GM12878 (cell line): ENCODE measurements around the gene PIF1. TPM values are rescaled to one million over a fixed set of nuclear protein-coding genes. Genes with fewer than 3 reads are reported as not detected.
"Not testable (repeated sequence)": the region's sequence is repeated elsewhere in the genome, so short reads cannot be mapped to it uniquely, and the experiment has no call there.

ENCODE experiments used
- ATAC-seq: fragments of 200-7000 bp; cut with Tn5 transposase; 3 replicates; pipeline ENCODE4 v1.9.1; 2020; ENCODE audit warnings: mild to moderate bottlenecking, moderate library complexity
- BruUV-seq: library from RNA; stranded (reverse); fragments of 400-500 nt; replicated peaks from 2 replicates; lab custom pipeline; 2021; lab: Mats Ljungman, UMichigan
- CTCF ChIA-PET: fragments of 300-600 bp; sonication (Branson Sonifier 250); formaldehyde crosslinking; extraction: SDS; loops from one replicate; lab custom pipeline; 2021; ENCODE audit warnings: inconsistent platforms; lab: Yijun Ruan, JAX
- POLR2A ChIA-PET: fragments of 350-600 bp; formaldehyde crosslinking; extraction: SDS; loops from one replicate; lab custom pipeline; 2021; ENCODE audit warnings: inconsistent platforms; lab: Charles Lee
- RAD21 ChIA-PET: fragments of 300-600 bp; sonication (Branson Sonifier 250); formaldehyde crosslinking; loops from one replicate; lab custom pipeline; 2023; ENCODE audit warnings: antibody characterized with exemption; ENCODE audit not compliant: unreplicated experiment; lab: Charles Lee
- SMC1A ChIA-PET: fragments of 300-600 bp; sonication (Branson Sonifier 250); formaldehyde crosslinking; loops from one replicate; lab custom pipeline; 2023; ENCODE audit not compliant: unreplicated experiment, uncharacterized antibody; lab: Charles Lee
- DNase-seq: peaks from one replicate; pipeline ENCODE4 v3.0.0-alpha.2; 2011; ENCODE audit warnings: low read depth, low spot score
- FAIRE-seq: peaks from 3 replicates; lab custom pipeline; 2011; peaks lifted over from hg19 to GRCh38; lab: Jason Lieb, UNC
- H2AFZ ChIP-seq: 2 replicates; pipeline ENCODE4 v1.6.0; 2011; ENCODE audit warnings: low read depth, low read length, control low read depth; ENCODE audit not compliant: control insufficient read depth
- H3K27ac ChIP-seq: 2 replicates; pipeline ENCODE4 v1.5.1; 2011; ENCODE audit warnings: control low read depth; ENCODE audit not compliant: control insufficient read depth, insufficient read depth
- H3K27me3 ChIP-seq, 2 experiments: replicated peaks in 1 of 2; 2 replicates each; pipeline versions ENCODE4 v1.6.0 to v1.6.1; 2011; ENCODE audit warnings: low read length in 1 of 2; ENCODE audit not compliant: control insufficient read depth in 2 of 2, insufficient read depth in 2 of 2
- H3K36me3 ChIP-seq, 2 experiments: 2 replicates each; pipeline ENCODE4 v1.5.1; 2011; ENCODE audit warnings: low read length in 1 of 2; ENCODE audit not compliant: control insufficient read depth in 2 of 2, insufficient read depth in 2 of 2
- H3K4me1 ChIP-seq: 2 replicates; pipeline ENCODE4 v1.6.1; 2011; ENCODE audit warnings: mild to moderate bottlenecking, low read length, moderate library complexity, mixed read lengths; ENCODE audit not compliant: control insufficient read depth, insufficient read depth
- H3K4me2 ChIP-seq: 2 replicates; pipeline ENCODE4 v1.6.0; 2011; ENCODE audit warnings: control low read depth; ENCODE audit not compliant: control insufficient read depth, insufficient read depth
- H3K4me3 ChIP-seq: fragments of 200-600 bp; sonication (generic); 2 replicates; pipeline ENCODE4 v1.5.1; 2016
- H3K79me2 ChIP-seq: 2 replicates; pipeline ENCODE4 v1.6.0; 2011; ENCODE audit warnings: low read length; ENCODE audit not compliant: control insufficient read depth, insufficient read depth
- H3K9ac ChIP-seq: 2 replicates; pipeline ENCODE4 v1.8.0; 2011; ENCODE audit warnings: low read length, control low read depth, mixed read lengths; ENCODE audit not compliant: control insufficient read depth, insufficient read depth
- H3K9me3 ChIP-seq: replicated peaks from 3 replicates; pipeline ENCODE4 v1.5.1; 2011; ENCODE audit warnings: mild to moderate bottlenecking, low read length; ENCODE audit not compliant: control insufficient read depth, insufficient read depth
- H4K20me1 ChIP-seq: 2 replicates; pipeline ENCODE4 v1.6.0; 2011; ENCODE audit not compliant: control insufficient read depth, insufficient read depth
- BHLHE40 ChIP-seq, 2 experiments: fragments of 450-650 bp in 1 of 2; IDR thresholded peaks; 2 replicates each; pipeline ENCODE4 v1.6.1; 2011 to 2017; ENCODE audit warnings: low read depth in 2 of 2, borderline replicate concordance in 1 of 2, improper control_type of control experiment in 1 of 2, low read length in 1 of 2, mild to moderate bottlenecking in 1 of 2
- CBX3 ChIP-seq: fragments of 200-600 bp; sonication (generic); IDR thresholded peaks from 2 replicates; pipeline ENCODE4 v1.6.1; 2016; ENCODE audit warnings: low read depth, borderline replicate concordance
- CREM ChIP-seq: IDR thresholded peaks from 2 replicates; pipeline ENCODE4 v1.6.1; 2014; ENCODE audit warnings: antibody characterized with exemption, low read depth
- E4F1 ChIP-seq: fragments of 450-650 bp; IDR thresholded peaks from 2 replicates; pipeline ENCODE4 v1.6.1; 2018; ENCODE audit warnings: borderline replicate concordance, mild to moderate bottlenecking; ENCODE audit not compliant: partially characterized antibody
- EP300 ChIP-seq, 2 experiments: fragments of 150-350 bp in 1 of 2; IDR thresholded peaks; 2 replicates each; pipeline ENCODE4 v1.6.1; 2011 to 2012; ENCODE audit warnings: low read depth in 2 of 2, low read length in 2 of 2, borderline replicate concordance in 1 of 2, improper control_type of control experiment in 1 of 2, inconsistent platforms in 1 of 2; ENCODE audit not compliant: control insufficient read depth in 1 of 2
- MXI1 ChIP-seq: fragments of 150-350 bp; IDR thresholded peaks from 2 replicates; pipeline ENCODE4 v1.6.1; 2011; ENCODE audit warnings: low read depth, mild to moderate bottlenecking, inconsistent platforms, low read length, improper control_type of control experiment
- NBN ChIP-seq: fragments of 450-650 bp; IDR thresholded peaks from 2 replicates; pipeline ENCODE4 v1.6.1; 2016
- NFYB ChIP-seq: IDR thresholded peaks from 2 replicates; pipeline ENCODE4 v1.6.1; 2011; ENCODE audit warnings: low read depth, mild to moderate bottlenecking, low read length, improper control_type of control experiment, moderate library complexity; ENCODE audit not compliant: insufficient read depth
- POLR2A ChIP-seq: IDR thresholded peaks from 2 replicates; pipeline ENCODE4 v1.6.1; 2011; ENCODE audit warnings: low read depth, mild to moderate bottlenecking, low read length
- RBBP5 ChIP-seq: fragments of 200-600 bp; sonication (generic); conservative IDR thresholded peaks from 2 replicates; pipeline ENCODE4 v1.6.1; 2016
- SMARCA5 ChIP-seq: fragments of 450-650 bp; IDR thresholded peaks from 2 replicates; pipeline ENCODE4 v1.6.1; 2017; ENCODE audit warnings: mild to moderate bottlenecking
- SMC3 ChIP-seq: IDR thresholded peaks from 2 replicates; pipeline ENCODE4 v1.6.1; 2011; ENCODE audit warnings: low read length, improper control_type of control experiment, borderline replicate concordance
- TCF12 ChIP-seq: IDR thresholded peaks from 2 replicates; pipeline ENCODE4 v1.6.1; 2011; ENCODE audit warnings: low read depth, mild to moderate bottlenecking, low read length
- TCF7 ChIP-seq: IDR thresholded peaks from 2 replicates; pipeline ENCODE4 v1.6.1; 2014; ENCODE audit warnings: antibody characterized with exemption, borderline replicate concordance
- WGBS: methylation state at CpG from one replicate; pipeline ENCODE4 v1.1.6; 2016; ENCODE audit warnings: low lambda C conversion rate; ENCODE audit not compliant: insufficient replicate concordance, insufficient coverage; ENCODE audit errors: missing lambda C conversion rate; 5-methylcytosine and 5-hydroxymethylcytosine counted together
- in situ Hi-C: fragments of 300-500 bp; cut with MboI; formaldehyde crosslinking; loops from 9 replicates; pipeline ENCODE4 v1.14.3; 2018; ENCODE audit warnings: mixed read lengths
- intact Hi-C: fragments of 100-400 bp; cut with micrococcal nuclease; formaldehyde crosslinking; loops from one replicate; pipeline ENCODE4 v1.14.2; 2022; ENCODE audit not compliant: unreplicated experiment
- polyA plus RNA-seq, 11 experiments: library from polyadenylated mRNA; depleted of rRNA in 4 of 11; unstranded in 6 of 11; stranded (reverse) in 5 of 11; fragments of >200 nt; fragmentation: Nextera tagmentation in 4 of 11; fragmentation: Illumina TruSeq in 1 of 11; extraction: Ambion mirVana in 4 of 11; extraction: Trizol in 1 of 11; gene quantifications; 1 replicate in 1 of 11; 2 replicates in 10 of 11; pipeline versions ENCODE4 v1.2.1 to v1.2.3, GENCODE V29; 2011 to 2016; ENCODE audit warnings: inconsistent platforms in 2 of 11, missing spikeins in 2 of 11, low read depth in 1 of 11
- total RNA-seq, 4 experiments: library from RNA; depleted of rRNA in 3 of 4; stranded (reverse); fragments of >200 nt in 3 of 4; fragmentation: Illumina TruSeq in 1 of 4; extraction: Trizol in 1 of 4; gene quantifications; 2 replicates each; pipeline versions ENCODE4 v1.2.1 to v1.2.3, GENCODE V29; 2013 to 2021

The PIF1 gene
- total and polyA plus RNA-seq, 10 of the 15 experiments (the other 5 are each of a cell fraction or from before 2014, with no cell fraction given) = 3.7 to 68.9 (median 31.1) TPM

DNA sequence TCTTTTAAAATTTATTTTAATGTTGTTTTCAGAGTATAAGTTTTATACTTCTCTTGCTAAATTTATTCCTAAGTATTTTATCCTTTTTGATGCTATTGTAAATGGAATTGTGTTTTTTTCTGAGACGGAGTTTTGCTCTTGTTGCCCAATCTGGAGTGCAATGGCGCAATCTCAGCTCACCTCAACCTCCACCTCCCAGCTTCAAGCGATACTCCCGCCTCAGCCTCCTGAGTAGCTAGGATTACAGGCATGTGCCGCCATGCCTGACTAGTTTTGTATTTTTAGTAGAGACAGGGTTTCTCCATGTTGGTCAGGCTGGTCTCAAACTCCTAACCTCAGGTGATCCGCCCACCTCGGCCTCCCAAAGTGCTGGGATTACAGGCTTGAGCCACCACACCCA is 30.1 kb downstream of the PIF1 start:
- intact Hi-C loops, H2AFZ ChIP-seq, H3K36me3 ChIP-seq, H3K4me2 ChIP-seq, in situ Hi-C loops, ATAC-seq, BruUV-seq, H3K27ac ChIP-seq, H3K9me3 ChIP-seq, DNase-seq, H4K20me1 ChIP-seq, H3K4me3 ChIP-seq, H3K4me1 ChIP-seq, POLR2A ChIA-PET, H3K9ac ChIP-seq, FAIRE-seq, H3K27me3 ChIP-seq, H3K79me2 ChIP-seq: not testable (repeated sequence)
- RAD21 ChIA-PET = interaction anchor here (1.1 kb wide), 1 partner anchor 16 kb away, joined by 3 read pairs; no protein-coding TSS in a partner anchor
- SMC1A ChIA-PET = interaction anchor here (0.7 to 0.9 kb wide), 2 partner anchors 43 to 109 kb away, joined by 3 to 4 read pairs; no protein-coding TSS in a partner anchor
- WGBS = 83% methylated on average over 7 of the region's 7 CpGs
- CTCF ChIA-PET = interaction anchor here (0.7 to 2.4 kb wide), 4 partner anchors 11 to 615 kb away, joined by 3 to 9 read pairs (median 4); no protein-coding TSS in a partner anchor

DNA sequence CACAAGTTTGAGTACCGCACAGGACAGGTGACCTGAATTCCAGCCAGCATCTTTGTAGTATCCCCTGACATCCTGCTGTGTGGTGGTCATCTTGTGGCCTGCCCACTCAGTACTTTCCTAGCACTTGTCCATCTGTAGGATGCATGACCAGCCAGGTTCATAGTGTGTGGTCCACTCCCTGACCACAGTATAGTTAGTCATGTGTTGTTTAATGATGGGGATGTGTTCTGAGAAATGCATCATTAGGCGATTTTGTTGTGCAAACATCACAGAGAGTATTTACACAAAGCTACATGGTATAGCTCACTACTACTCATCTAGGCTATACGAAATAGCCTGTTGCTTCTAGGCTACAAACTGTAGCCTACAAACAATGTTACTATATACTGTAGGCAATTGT is 33.2 kb downstream of the PIF1 start:
- no peak overlapping the region for H3K27ac ChIP-seq
- intact Hi-C loops (no loop called here), in situ Hi-C loops (no loop called here)
- H3K4me2 ChIP-seq = no peak overlapping the region
- no peaks in the 10 kb centered on the region for H3K4me1 ChIP-seq
- no peak overlapping the region for H2AFZ ChIP-seq
- no peaks in the 10 kb centered on the region for H3K9me3 ChIP-seq
- no peak overlapping the region for H3K4me3 ChIP-seq
- no peak for ATAC-seq
- no peaks in the 10 kb centered on the region for H4K20me1 ChIP-seq
- FAIRE-seq = no peak
- ChIA-PET POLR2A (interaction anchor here (0.6 to 0.7 kb wide), 2 partner anchors 102 to 113 kb away, joined by 3 read pairs; no protein-coding TSS in a partner anchor), CTCF (interaction anchor here (0.8 to 1.5 kb wide), 3 partner anchors 10 to 102 kb away, joined by 3 to 5 read pairs (median 5); no protein-coding TSS in a partner anchor), SMC1A (interaction anchor here (0.7 to 1.4 kb wide), 3 partner anchors 10 to 205 kb away, joined by 3 read pairs; no protein-coding TSS in a partner anchor), RAD21 (no interaction called here)
- TF ChIP-seq CBX3 = no peak
- TF ChIP-seq POLR2A = no peak
- TF ChIP-seq MXI1 = no peak
- no peak for TF ChIP-seq TCF7
- no peak for TF ChIP-seq EP300 (IDR thresholded peaks at IDR 0.05; ENCODE audit: borderline replicate concordance in 1 of 2, control insufficient read depth in 1 of 2, low read depth in 2 of 2, low read length in 2 of 2)
- TF ChIP-seq NFYB = no peak
- no peak for TF ChIP-seq CREM
- no peak for TF ChIP-seq SMC3
- TF ChIP-seq RBBP5 = no peak
- TF ChIP-seq TCF12 = no peak
- no peak for TF ChIP-seq NBN
- TF ChIP-seq E4F1 = no peak
- TF ChIP-seq SMARCA5 = no peak
- no peak for TF ChIP-seq BHLHE40 (IDR thresholded peaks at IDR 0.05; ENCODE audit: borderline replicate concordance in 1 of 2, low read depth in 2 of 2, low read length in 1 of 2)
- H3K36me3 ChIP-seq = no peaks in the 10 kb centered on the region
- BruUV-seq = no TSS peak
- H3K9ac ChIP-seq = no peak overlapping the region
- 29% methylated on average over 3 of the region's 3 CpGs for WGBS
- H3K27me3 ChIP-seq = no peaks in the 10 kb centered on the region
- DNase-seq = no peak
- no peaks in the 10 kb centered on the region for H3K79me2 ChIP-seq
